ENCODE measurements around the gene TRDN.
"Not testable (repeated sequence)": the region's sequence is repeated elsewhere in the genome, so short reads cannot be mapped to it uniquely, and the experiment has no call there.

Gene TRDN

GRCh38 chr6:123462152-123462551, 174.6 kb downstream of the TRDN start:
- H3K27me3 ChIP-seq (ENCODE audit: insufficient read depth, insufficient read length), result no peaks in the 10 kb centered on the region
- H3K4me3 ChIP-seq (ENCODE audit: insufficient read length, low read depth), result no peak overlapping the region
- no peaks in the 10 kb centered on the region for H3K4me1 ChIP-seq (ENCODE audit: insufficient read depth, insufficient read length)
- no peak for TF ChIP-seq SUZ12 (IDR thresholded peaks at IDR 0.05; ENCODE audit: extremely low read depth, insufficient read depth, insufficient read length)
- H3K9ac ChIP-seq (ENCODE audit: insufficient read length, low read depth), result no peak overlapping the region
- H3K36me3 ChIP-seq (ENCODE audit: insufficient read depth, insufficient read length, low read length), result no peaks in the 10 kb centered on the region
- no peaks in the 10 kb centered on the region for H3K9me3 ChIP-seq (ENCODE audit: insufficient read depth, low read length)
- no peak for DNase-seq (ENCODE audit: low read depth, low spot score)

DNA sequence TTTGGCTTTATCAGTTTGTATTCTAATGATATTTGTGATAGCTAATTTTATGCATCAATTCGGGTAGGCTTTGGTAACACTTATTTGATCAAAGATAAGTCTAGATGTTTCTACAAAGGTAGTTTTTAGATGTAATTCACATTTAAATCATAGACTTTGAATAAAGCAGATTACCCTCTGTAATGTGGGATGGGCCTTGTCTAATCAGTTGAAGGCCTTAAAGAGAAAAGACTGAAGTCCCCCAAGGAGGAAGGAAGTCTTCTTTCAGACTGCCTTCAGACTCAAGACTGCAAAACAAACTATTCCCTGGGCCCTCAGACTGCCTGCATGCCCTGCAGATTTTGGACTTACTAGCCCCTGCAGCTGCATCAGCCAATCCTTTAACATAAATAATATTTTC, 178.5 kb downstream of the TRDN start:
- Histone ChIP-seq H3K4me1 (ENCODE audit: insufficient read depth, insufficient read length) (no peaks in the 10 kb centered on the region), H3K4me3 (ENCODE audit: insufficient read length, low read depth) (no peak overlapping the region), H3K9me3 (ENCODE audit: insufficient read depth, low read length) (no peaks in the 10 kb centered on the region), H3K36me3 (ENCODE audit: insufficient read depth, insufficient read length, low read length) (no peaks in the 10 kb centered on the region), H3K27me3 (ENCODE audit: insufficient read depth, insufficient read length) (no peaks in the 10 kb centered on the region), H3K9ac (ENCODE audit: insufficient read length, low read depth) (no peak overlapping the region)
- TF ChIP-seq YY1 (IDR thresholded peaks at IDR 0.05; ENCODE audit: insufficient read depth, insufficient read length), result no peak
- TF ChIP-seq ZNF274 (IDR thresholded peaks at IDR 0.05; ENCODE audit: low read depth, low read length), result no peak
- no peak for TF ChIP-seq SUZ12 (IDR thresholded peaks at IDR 0.05; ENCODE audit: extremely low read depth, insufficient read depth, insufficient read length)
- DNase-seq (ENCODE audit: low read depth, low spot score), result no peak

DNA sequence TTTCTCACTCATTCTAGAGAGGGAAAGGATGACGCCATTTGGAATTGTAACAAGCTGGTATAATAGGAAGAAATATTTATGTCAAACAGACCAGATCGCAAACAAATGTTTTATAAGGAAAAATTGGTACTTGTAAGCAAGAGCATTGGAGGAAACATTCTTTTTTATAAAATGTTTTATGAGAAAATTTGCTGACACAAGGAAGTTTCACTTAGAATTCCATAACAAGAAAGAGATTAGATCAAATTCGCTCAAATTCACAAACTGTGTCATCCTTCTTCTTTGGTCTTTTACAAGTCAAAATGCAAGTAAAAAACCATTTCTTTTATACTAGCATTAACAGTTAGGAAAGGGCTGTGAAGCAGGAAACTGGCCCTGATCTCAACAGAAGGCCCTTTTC, 179.9 kb downstream of the TRDN start:
- TF ChIP-seq ZNF274 (IDR thresholded peaks at IDR 0.05; ENCODE audit: low read depth, low read length) (no peak), YY1 (IDR thresholded peaks at IDR 0.05; ENCODE audit: insufficient read depth, insufficient read length) (no peak), SUZ12 (IDR thresholded peaks at IDR 0.05; ENCODE audit: extremely low read depth, insufficient read depth, insufficient read length) (no peak)
- Histone ChIP-seq H3K9me3 (ENCODE audit: insufficient read depth, low read length) (no peaks in the 10 kb centered on the region), H3K4me3 (ENCODE audit: insufficient read length, low read depth) (no peak overlapping the region), H3K4me1 (ENCODE audit: insufficient read depth, insufficient read length) (no peaks in the 10 kb centered on the region), H3K36me3 (ENCODE audit: insufficient read depth, insufficient read length, low read length) (no peaks in the 10 kb centered on the region), H3K9ac (ENCODE audit: insufficient read length, low read depth) (no peak overlapping the region), H3K27me3 (ENCODE audit: insufficient read depth, insufficient read length) (no peaks in the 10 kb centered on the region)
- no peak for DNase-seq (ENCODE audit: low read depth, low spot score)

- Histone ChIP-seq H3K4me3 (ENCODE audit: insufficient read length, low read depth) (no peak overlapping the region), H3K36me3 (ENCODE audit: insufficient read depth, insufficient read length, low read length) (no peaks in the 10 kb centered on the region), H3K9ac (ENCODE audit: insufficient read length, low read depth) (no peak overlapping the region), H3K27me3 (ENCODE audit: insufficient read depth, insufficient read length) (no peaks in the 10 kb centered on the region), H3K4me1 (ENCODE audit: insufficient read depth, insufficient read length) (no peaks in the 10 kb centered on the region), H3K9me3 (ENCODE audit: insufficient read depth, low read length) (no peaks in the 10 kb centered on the region)
- DNase-seq (ENCODE audit: low read depth, low spot score), result no peak
- TF ChIP-seq YY1 (IDR thresholded peaks at IDR 0.05; ENCODE audit: insufficient read depth, insufficient read length), result no peak
These were observed 182.3 kb downstream of the TRDN start for GRCh38 chr6:123454448-123454847.

DNA sequence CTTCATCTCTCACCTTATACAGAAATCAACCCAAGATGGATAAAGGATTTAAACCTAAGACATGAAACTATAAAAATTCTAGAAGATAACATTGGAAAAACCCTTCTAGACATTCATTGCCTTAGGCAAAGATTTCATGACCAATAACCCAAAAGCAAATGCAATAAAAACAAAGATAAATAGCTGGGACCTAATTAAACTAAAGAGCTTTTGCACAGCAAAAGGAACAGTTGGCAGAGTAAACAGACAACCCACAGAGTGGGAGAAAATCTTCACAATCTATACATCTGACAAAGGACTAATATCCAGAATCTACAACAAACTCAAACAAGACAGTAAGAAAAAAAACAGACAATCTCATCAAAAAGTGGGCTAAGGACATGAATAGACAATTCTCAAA, 183.7 kb downstream of the TRDN start:
- H3K9me3 ChIP-seq (ENCODE audit: insufficient read depth, low read length); DNase-seq (ENCODE audit: low read depth, low spot score); H3K27me3 ChIP-seq (ENCODE audit: insufficient read depth, insufficient read length); H3K4me1 ChIP-seq (ENCODE audit: insufficient read depth, insufficient read length); H3K4me3 ChIP-seq (ENCODE audit: insufficient read length, low read depth); H3K36me3 ChIP-seq (ENCODE audit: insufficient read depth, insufficient read length, low read length); H3K9ac ChIP-seq (ENCODE audit: insufficient read length, low read depth): not testable (repeated sequence)

DNA sequence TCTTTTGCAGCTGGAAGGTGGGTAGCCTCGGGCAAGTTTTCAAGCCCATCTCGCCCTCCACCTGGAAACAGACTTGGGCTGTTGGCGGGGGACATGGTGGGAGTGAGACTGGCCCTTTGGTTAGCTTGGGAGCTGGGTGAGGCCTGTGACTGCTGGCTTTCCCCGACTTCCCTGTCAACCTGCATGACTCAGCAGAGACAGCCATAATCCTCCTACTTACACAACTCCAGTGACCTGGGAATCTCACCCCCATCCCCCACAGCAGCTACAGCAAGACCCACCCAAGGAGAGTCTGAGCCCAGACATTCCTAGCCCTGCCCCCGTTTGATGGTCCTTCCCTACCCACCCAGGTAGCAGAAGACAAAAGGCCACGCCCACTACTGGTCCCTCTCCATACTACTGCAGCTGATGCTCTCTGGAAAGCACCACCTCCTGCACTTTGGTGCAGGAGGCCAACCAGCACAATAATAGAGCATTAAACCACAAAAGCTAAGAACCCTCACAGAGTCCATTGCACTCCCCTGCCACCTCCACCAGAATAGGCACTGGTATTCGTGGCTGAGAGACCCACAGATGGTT, 188.4 kb downstream of the TRDN start:
- TF ChIP-seq SUZ12 (IDR thresholded peaks at IDR 0.05; ENCODE audit: extremely low read depth, insufficient read depth, insufficient read length) (no peak), YY1 (IDR thresholded peaks at IDR 0.05; ENCODE audit: insufficient read depth, insufficient read length) (no peak), ZNF274 (IDR thresholded peaks at IDR 0.05; ENCODE audit: low read depth, low read length) (no peak)
- H3K9ac ChIP-seq (ENCODE audit: insufficient read length, low read depth), result no peak overlapping the region

DNA sequence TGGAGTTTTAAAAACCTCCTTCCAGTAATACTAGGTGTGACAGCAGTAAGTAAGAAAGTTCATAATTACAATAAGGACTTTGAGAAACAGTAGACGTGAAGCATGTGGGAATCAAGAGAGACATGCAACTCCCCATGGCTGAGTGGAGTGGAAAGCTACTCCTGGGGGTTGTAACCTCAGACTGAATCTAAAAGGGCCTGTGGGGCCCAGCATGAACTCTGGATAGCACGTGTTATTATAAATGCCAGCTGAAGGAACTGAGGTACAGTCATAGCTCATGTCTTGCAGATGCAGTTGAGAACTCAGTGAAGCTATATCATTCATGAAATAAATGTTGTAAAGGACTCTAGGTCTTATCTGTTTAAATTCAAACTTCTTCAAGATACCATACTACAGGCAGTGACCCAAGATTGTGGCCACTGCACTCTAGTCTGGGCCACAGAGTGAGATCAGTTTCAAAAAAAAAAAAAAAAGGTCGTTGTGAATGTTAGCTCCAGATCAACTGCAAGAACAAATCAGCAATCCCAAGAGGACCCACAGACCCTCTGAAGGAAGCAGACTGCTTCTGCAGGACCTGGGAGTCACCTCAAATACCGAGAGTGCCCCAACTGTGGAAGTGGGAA, 189.3 kb downstream of the TRDN start:
- Histone ChIP-seq H3K4me3 (ENCODE audit: insufficient read length, low read depth) (no peak overlapping the region), H3K4me1 (ENCODE audit: insufficient read depth, insufficient read length) (peaks cover 3% of the 10 kb centered on the region), H3K9me3 (ENCODE audit: insufficient read depth, low read length) (no peaks in the 10 kb centered on the region), H3K36me3 (ENCODE audit: insufficient read depth, insufficient read length, low read length) (no peaks in the 10 kb centered on the region), H3K9ac (ENCODE audit: insufficient read length, low read depth) (no peak overlapping the region), H3K27me3 (ENCODE audit: insufficient read depth, insufficient read length) (no peaks in the 10 kb centered on the region)
- no peak for DNase-seq (ENCODE audit: low read depth, low spot score)
- no peak for TF ChIP-seq YY1 (IDR thresholded peaks at IDR 0.05; ENCODE audit: insufficient read depth, insufficient read length)
- no peak for TF ChIP-seq ZNF274 (IDR thresholded peaks at IDR 0.05; ENCODE audit: low read depth, low read length)
- no peak for TF ChIP-seq SUZ12 (IDR thresholded peaks at IDR 0.05; ENCODE audit: extremely low read depth, insufficient read depth, insufficient read length)

More for the DNA sequence above, 188.4 kb downstream of the TRDN start:
- Histone ChIP-seq H3K36me3 (ENCODE audit: insufficient read depth, insufficient read length, low read length) (no peaks in the 10 kb centered on the region), H3K27me3 (ENCODE audit: insufficient read depth, insufficient read length) (no peaks in the 10 kb centered on the region), H3K4me1 (ENCODE audit: insufficient read depth, insufficient read length) (peaks cover 3% of the 10 kb centered on the region), H3K9me3 (ENCODE audit: insufficient read depth, low read length) (no peaks in the 10 kb centered on the region), H3K4me3 (ENCODE audit: insufficient read length, low read depth) (no peak overlapping the region)
- no peak for DNase-seq (ENCODE audit: low read depth, low spot score)

GRCh38 chr6:123439371-123439770, 197.4 kb downstream of the TRDN start:
- no peaks in the 10 kb centered on the region for H3K9me3 ChIP-seq (ENCODE audit: insufficient read depth, low read length)
- no peak for TF ChIP-seq YY1 (IDR thresholded peaks at IDR 0.05; ENCODE audit: insufficient read depth, insufficient read length)
- no peak for TF ChIP-seq ZNF274 (IDR thresholded peaks at IDR 0.05; ENCODE audit: low read depth, low read length)
- TF ChIP-seq SUZ12 (IDR thresholded peaks at IDR 0.05; ENCODE audit: extremely low read depth, insufficient read depth, insufficient read length), result no peak
- no peaks in the 10 kb centered on the region for H3K36me3 ChIP-seq (ENCODE audit: insufficient read depth, insufficient read length, low read length)
- H3K27me3 ChIP-seq (ENCODE audit: insufficient read depth, insufficient read length), result no peaks in the 10 kb centered on the region
- no peak overlapping the region for H3K4me3 ChIP-seq (ENCODE audit: insufficient read length, low read depth)
- H3K4me1 ChIP-seq (ENCODE audit: insufficient read depth, insufficient read length), result no peaks in the 10 kb centered on the region
- no peak overlapping the region for H3K9ac ChIP-seq (ENCODE audit: insufficient read length, low read depth)
- no peak for DNase-seq (ENCODE audit: low read depth, low spot score)

All from NT2/D1 (cell line).